Endothelial cell of umbilical vein (primary cell): Measurements from ENCODE around the gene SGSM2. TPM values are rescaled to one million over a fixed set of nuclear protein-coding genes. Genes with fewer than 3 reads are reported as not detected.

ENCODE experiments used
- BruUV-seq: library from RNA; stranded (reverse); fragments of 400-500 nt; replicated peaks from 2 replicates; lab custom pipeline; 2021; lab: Mats Ljungman, UMichigan
- CTCF ChIA-PET: fragments of 300-600, 350-600 bp; sonication (Branson Sonifier 250); formaldehyde crosslinking; loops from one replicate; lab custom pipeline; 2021; ENCODE audit warnings: antibody characterized with exemption, inconsistent platforms; lab: Charles Lee
- POLR2A ChIA-PET: fragments of 300-600, 350-600 bp; sonication (Branson Sonifier 250); formaldehyde crosslinking; loops from one replicate; lab custom pipeline; 2021; ENCODE audit warnings: antibody characterized with exemption, inconsistent platforms; lab: Charles Lee
- DNase-seq: peaks from one replicate; pipeline ENCODE4 v3.0.0-alpha.2; 2011; ENCODE audit warnings: low read depth, low spot score
- FAIRE-seq: peaks from 2 replicates; lab custom pipeline; 2011; peaks lifted over from hg19 to GRCh38; lab: Jason Lieb, UNC
- H2AFZ ChIP-seq: 2 replicates; pipeline ENCODE4 v1.6.0; 2012; ENCODE audit warnings: low read depth, low read length, control low read depth, inconsistent platforms
- H3K27ac ChIP-seq: 2 replicates; pipeline ENCODE4 v1.5.1; 2011; ENCODE audit warnings: low read depth, mild to moderate bottlenecking, control low read depth, low read length, moderate library complexity; ENCODE audit not compliant: insufficient read depth
- H3K27me3 ChIP-seq, 2 experiments: 2 replicates each; pipeline versions ENCODE4 v1.6.0 to v1.6.1; 2011; ENCODE audit warnings: low read length in 2 of 2, mixed read lengths in 1 of 2; ENCODE audit not compliant: control insufficient read depth in 2 of 2, insufficient read depth in 2 of 2
- H3K36me3 ChIP-seq, 2 experiments: 2 replicates in 1 of 2; 3 replicates in 1 of 2; pipeline ENCODE4 v1.5.1; 2011; ENCODE audit warnings: low read length in 2 of 2, mild to moderate bottlenecking in 1 of 2, moderate library complexity in 1 of 2; ENCODE audit not compliant: control insufficient read depth in 2 of 2, insufficient read depth in 2 of 2; ENCODE audit errors: extremely low read depth in 1 of 2
- H3K4me1 ChIP-seq: 3 replicates; pipeline ENCODE4 v1.5.1; 2011; ENCODE audit warnings: mild to moderate bottlenecking, low read length; ENCODE audit not compliant: control insufficient read depth, insufficient read depth; ENCODE audit errors: extremely low read depth
- H3K4me2 ChIP-seq: 2 replicates; pipeline ENCODE4 v1.6.1; 2011; ENCODE audit warnings: low read length, control low read depth, mixed read lengths; ENCODE audit not compliant: insufficient read depth
- H3K4me3 ChIP-seq, 3 experiments: fragments of 200-600 bp in 1 of 3; sonication (generic), shearing (Covaris generic) in 1 of 3; replicated peaks in 1 of 3; 2 replicates each; pipeline ENCODE4 v1.5.1; 2011 to 2016; ENCODE audit warnings: control low read depth in 3 of 3, low read length in 3 of 3, mild to moderate bottlenecking in 2 of 3, inconsistent platforms in 1 of 3, low read depth in 1 of 3, moderate library complexity in 1 of 3; ENCODE audit not compliant: insufficient read depth in 1 of 3
- H3K79me2 ChIP-seq: 2 replicates; pipeline ENCODE4 v1.6.0; 2012; ENCODE audit warnings: low read length, inconsistent platforms; ENCODE audit not compliant: control insufficient read depth, insufficient read depth
- H3K9ac ChIP-seq: replicated peaks from 2 replicates; pipeline ENCODE3; 2011; ENCODE audit warnings: low read length, control low read depth; ENCODE audit not compliant: insufficient read depth; ENCODE audit errors: extremely low read depth
- H3K9me1 ChIP-seq: replicated peaks from 3 replicates; pipeline ENCODE4 v1.6.0; 2011; ENCODE audit warnings: mild to moderate bottlenecking, low read length; ENCODE audit not compliant: control insufficient read depth, insufficient read depth; ENCODE audit errors: extremely low read depth
- H3K9me3 ChIP-seq: replicated peaks from 2 replicates; pipeline ENCODE4 v1.5.1; 2012; ENCODE audit warnings: low read length, inconsistent platforms; ENCODE audit not compliant: control insufficient read depth, insufficient read depth
- H4K20me1 ChIP-seq: replicated peaks from 2 replicates; pipeline ENCODE3; 2011; ENCODE audit warnings: mild to moderate bottlenecking, low read length; ENCODE audit not compliant: control insufficient read depth, insufficient read depth; ENCODE audit errors: extremely low read depth
- EZH2 ChIP-seq: IDR thresholded peaks from 2 replicates; pipeline ENCODE4 v1.6.1; 2012; ENCODE audit warnings: borderline replicate concordance, low read depth, mild to moderate bottlenecking, moderate library complexity, low read length, inconsistent platforms; ENCODE audit not compliant: severe bottlenecking
- FOS ChIP-seq: IDR thresholded peaks from 2 replicates; pipeline ENCODE4 v1.6.1; 2011; ENCODE audit warnings: mild to moderate bottlenecking, low read length, moderate library complexity, borderline replicate concordance; ENCODE audit not compliant: insufficient read depth
- GATA2 ChIP-seq: IDR thresholded peaks from 2 replicates; pipeline ENCODE4 v1.7.0; 2011; ENCODE audit warnings: low read depth, mild to moderate bottlenecking, moderate library complexity, mixed read lengths, low read length; ENCODE audit not compliant: insufficient read length, insufficient read depth
- JUN ChIP-seq: IDR thresholded peaks from 2 replicates; pipeline ENCODE4 v1.6.1; 2011; ENCODE audit warnings: borderline replicate concordance, low read depth; ENCODE audit not compliant: insufficient read length, insufficient read depth
- MYC ChIP-seq: IDR thresholded peaks from one replicate; pipeline ENCODE4 v1.6.1; 2011; ENCODE audit warnings: mild to moderate bottlenecking, low read depth, low read length
- POLR2A ChIP-seq: IDR thresholded peaks from 2 replicates; pipeline ENCODE4 v1.6.1; 2012; ENCODE audit warnings: low read depth, mild to moderate bottlenecking, control low read depth, low read length
- POLR2AphosphoS5 ChIP-seq: IDR thresholded peaks from 2 replicates; pipeline ENCODE4 v1.6.1; 2012; ENCODE audit warnings: low read depth, mild to moderate bottlenecking, control low read depth, low read length, moderate library complexity; ENCODE audit not compliant: insufficient read depth
- dilution Hi-C: fragments of 300-500 bp; cut with MboI; formaldehyde crosslinking; loops from one replicate; pipeline ENCODE4 v1.15.0; 2019; ENCODE audit warnings: low sequenced_read_pairs; ENCODE audit not compliant: extremely low pct_ligation_motif_present
- intact Hi-C: fragments of 100-400 bp; cut with micrococcal nuclease; formaldehyde crosslinking; loops from one replicate; pipeline ENCODE4 v1.10.0; 2022
- polyA plus RNA-seq, 4 experiments: library from polyadenylated mRNA; depleted of rRNA in 3 of 4; stranded (reverse) in 3 of 4; unstranded in 1 of 4; fragments of >200 nt; gene quantifications; 2 replicates each; pipeline versions ENCODE4 v1.2.1 to v1.2.3, GENCODE V29; 2011 to 2012; ENCODE audit warnings: missing spikeins in 1 of 4
- total RNA-seq: library from RNA; stranded (reverse); gene quantifications from 2 replicates; pipeline ENCODE4 v1.2.3, GENCODE V29; 2021
- TF ChIP-seq, protein P1 (sequence below): IDR thresholded peaks from 2 replicates; pipeline ENCODE4 v1.6.1; 2011; ENCODE audit not compliant: insufficient read depth, insufficient read length
- TF ChIP-seq, protein P2 (sequence below), 2 donors: IDR thresholded peaks; 1 replicate in 1 of 2; 2 replicates in 1 of 2; pipeline ENCODE4 v1.5.1; 2011; ENCODE audit warnings: low read length in 2 of 2, mild to moderate bottlenecking in 2 of 2, moderate library complexity in 2 of 2, control low read depth in 1 of 2, inconsistent platforms in 1 of 2, low read depth in 1 of 2; ENCODE audit not compliant: insufficient read depth in 1 of 2; ENCODE audit errors: extremely low read depth in 1 of 2

The SGSM2 gene
- total and polyA plus RNA-seq, 2 donors (not counting 3 experiments of a cell fraction or from before 2014, with no cell fraction given) = 61.6 to 94.5 TPM

DNA sequence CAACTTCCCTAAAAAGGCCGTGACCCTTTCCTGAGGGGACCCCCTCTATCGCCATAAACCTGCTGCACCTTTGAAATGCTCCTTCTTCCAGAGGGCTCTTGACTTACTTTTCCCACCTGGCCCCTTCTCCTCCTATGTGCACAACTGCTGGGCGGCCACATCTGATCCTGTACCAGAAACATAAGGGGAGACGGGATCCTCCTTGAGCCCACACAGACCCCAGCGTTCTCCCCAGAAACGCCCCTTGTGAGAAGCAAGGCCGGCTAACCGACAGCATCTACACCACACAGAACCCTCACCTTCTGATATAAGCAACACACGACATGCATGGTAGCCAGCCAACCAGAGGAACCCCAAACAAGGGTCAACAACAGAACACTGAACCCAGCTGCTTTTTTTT lies 77.8 kb downstream of the SGSM2 start:
- TF ChIP-seq FOS (no peak), JUN (no peak), GATA2 (no peak), POLR2AphosphoS5 (no peak), POLR2A (no peak), EZH2 (no peak), MYC (no peak)
- TF ChIP-seq, protein P1, sequence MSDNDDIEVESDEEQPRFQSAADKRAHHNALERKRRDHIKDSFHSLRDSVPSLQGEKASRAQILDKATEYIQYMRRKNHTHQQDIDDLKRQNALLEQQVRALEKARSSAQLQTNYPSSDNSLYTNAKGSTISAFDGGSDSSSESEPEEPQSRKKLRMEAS = no peak
- TF ChIP-seq, protein P2, sequence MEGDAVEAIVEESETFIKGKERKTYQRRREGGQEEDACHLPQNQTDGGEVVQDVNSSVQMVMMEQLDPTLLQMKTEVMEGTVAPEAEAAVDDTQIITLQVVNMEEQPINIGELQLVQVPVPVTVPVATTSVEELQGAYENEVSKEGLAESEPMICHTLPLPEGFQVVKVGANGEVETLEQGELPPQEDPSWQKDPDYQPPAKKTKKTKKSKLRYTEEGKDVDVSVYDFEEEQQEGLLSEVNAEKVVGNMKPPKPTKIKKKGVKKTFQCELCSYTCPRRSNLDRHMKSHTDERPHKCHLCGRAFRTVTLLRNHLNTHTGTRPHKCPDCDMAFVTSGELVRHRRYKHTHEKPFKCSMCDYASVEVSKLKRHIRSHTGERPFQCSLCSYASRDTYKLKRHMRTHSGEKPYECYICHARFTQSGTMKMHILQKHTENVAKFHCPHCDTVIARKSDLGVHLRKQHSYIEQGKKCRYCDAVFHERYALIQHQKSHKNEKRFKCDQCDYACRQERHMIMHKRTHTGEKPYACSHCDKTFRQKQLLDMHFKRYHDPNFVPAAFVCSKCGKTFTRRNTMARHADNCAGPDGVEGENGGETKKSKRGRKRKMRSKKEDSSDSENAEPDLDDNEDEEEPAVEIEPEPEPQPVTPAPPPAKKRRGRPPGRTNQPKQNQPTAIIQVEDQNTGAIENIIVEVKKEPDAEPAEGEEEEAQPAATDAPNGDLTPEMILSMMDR (IDR thresholded peaks at IDR 0.05; ENCODE audit: extremely low read depth in 1 of 2, insufficient read depth in 1 of 2, low read depth in 1 of 2, low read length in 2 of 2) = no peak
- H4K20me1 ChIP-seq = no peaks in the 10 kb centered on the region
- no peak overlapping the region for H3K27ac ChIP-seq
- no peak overlapping the region for H3K9ac ChIP-seq
- DNase-seq (no peak), FAIRE-seq (no peak)
- no peaks in the 10 kb centered on the region for H3K9me3 ChIP-seq
- no peak overlapping the region for H2AFZ ChIP-seq
- no peaks in the 10 kb centered on the region for H3K79me2 ChIP-seq
- no peaks in the 10 kb centered on the region for H3K9me1 ChIP-seq
- no peaks in the 10 kb centered on the region for H3K4me1 ChIP-seq
- BruUV-seq = no TSS peak
- POLR2A ChIA-PET = no interaction called here
- dilution Hi-C loops (no loop called here), intact Hi-C loops (loop anchor here (5.0 to 10.0 kb wide), 2 partner anchors 260 to 363 kb away; no protein-coding TSS in a partner anchor)
- H3K36me3 ChIP-seq = peaks cover 3 to 10% of the 10 kb centered on the region in 2 experiments
- H3K4me3 ChIP-seq = no peak overlapping the region
- no peak overlapping the region for H3K4me2 ChIP-seq
- CTCF ChIA-PET = interaction anchor here (1.0 to 10.8 kb wide), 13 partner anchors 8 to 598 kb away, joined by 3 to 909 read pairs (median 20); partner anchors contain the start of genes MNT and TSR1
- no peaks in the 10 kb centered on the region for H3K27me3 ChIP-seq
